ENCODE data around the gene RAB1B. TPM values are rescaled to one million over a fixed set of nuclear protein-coding genes. Genes with fewer than 3 reads are reported as not detected.

RAB1B gene
- total RNA-seq, 2 experiments from 2014 or later: 146 to 155 TPM

DNA sequence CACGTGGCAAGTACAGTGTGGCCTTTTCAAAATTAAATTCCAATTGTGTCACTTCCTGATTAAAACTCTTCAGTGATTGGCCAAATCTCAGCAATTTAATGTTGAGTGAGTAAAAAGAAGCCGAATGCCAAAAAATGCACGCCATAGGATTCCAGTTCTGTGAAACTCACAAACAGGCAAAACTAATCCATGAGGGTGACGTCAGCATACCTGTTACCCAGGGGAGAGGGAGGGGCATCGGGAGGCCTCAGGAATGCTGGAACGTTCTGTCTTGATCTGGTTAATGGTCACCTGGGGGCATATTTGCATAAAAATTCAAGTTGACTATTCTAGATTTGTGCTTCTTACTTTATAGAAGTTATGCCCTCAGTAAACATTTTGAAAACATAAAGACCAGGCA is 39.9 kb upstream of the RAB1B start:
- Mint-ChIP-seq H3K27me3 (no peaks in the 10 kb centered on the region), H3K4me3 (no peak overlapping the region), H3K4me1 (peaks cover 9% of the 10 kb centered on the region), H3K9me3 (ENCODE audit: low read depth) (no peaks in the 10 kb centered on the region), H3K36me3 (peaks cover 10% of the 10 kb centered on the region), H3K27ac (no peak overlapping the region)
- no peak for ATAC-seq
- CTCF ChIA-PET: interaction anchor here (1.6 kb wide), 1 partner anchor 30 kb away, joined by 7 read pairs; no protein-coding TSS in a partner anchor
- DNase-seq: no peak

DNA sequence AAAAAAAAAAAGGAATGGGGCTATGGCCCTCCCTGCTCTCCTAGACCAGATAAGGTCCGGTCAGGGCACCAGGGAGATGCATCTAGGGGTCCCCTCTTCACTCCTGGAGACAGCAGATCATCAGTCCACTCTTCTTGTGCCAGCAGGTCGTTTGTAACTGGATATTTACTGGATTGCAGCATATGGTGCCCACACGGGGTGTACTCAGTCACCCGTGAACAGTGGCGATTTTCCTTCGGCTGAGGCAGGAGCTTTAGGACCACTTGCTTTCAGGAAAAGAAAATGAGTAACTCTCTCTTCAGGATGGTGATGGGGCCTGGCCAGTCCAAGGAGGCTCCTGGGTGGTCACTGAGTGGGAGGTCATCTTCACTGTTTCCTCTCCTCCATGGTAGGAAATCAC is 38.3 kb upstream of the RAB1B start:
- Mint-ChIP-seq H3K27me3 (no peaks in the 10 kb centered on the region), H3K9me3 (ENCODE audit: low read depth) (no peaks in the 10 kb centered on the region), H3K4me1 (peaks cover 7% of the 10 kb centered on the region), H3K36me3 (peaks cover 12% of the 10 kb centered on the region), H3K27ac (no peak overlapping the region), H3K4me3 (no peak overlapping the region)
- ATAC-seq (no peak), DNase-seq (no peak)
- CTCF ChIA-PET: no interaction called here

DNA sequence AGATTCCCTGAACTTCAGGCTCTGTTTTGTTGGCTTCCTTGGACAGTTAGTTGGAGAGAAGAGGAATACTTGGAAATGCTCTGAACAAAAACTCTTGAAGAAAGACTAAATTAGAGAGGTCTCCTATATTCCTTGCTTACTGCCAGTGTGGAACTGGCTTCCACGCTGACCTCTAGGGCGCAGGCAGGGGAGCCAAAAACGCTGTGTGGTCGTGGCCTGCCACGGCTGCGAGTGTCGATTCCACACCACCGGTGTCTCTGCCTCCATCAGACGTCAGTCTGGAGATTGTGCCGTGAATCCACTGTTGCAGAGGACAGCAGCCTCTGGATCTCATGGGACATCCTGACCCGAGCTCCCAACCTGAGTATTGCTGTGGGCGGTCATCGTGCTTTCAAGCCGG is 37.5 kb upstream of the RAB1B start:
- H3K27ac Mint-ChIP-seq: no peak overlapping the region
- no peak for DNase-seq
- H3K4me1 Mint-ChIP-seq: peaks cover 7% of the 10 kb centered on the region
- no peak for ATAC-seq
- H3K27me3 Mint-ChIP-seq: no peaks in the 10 kb centered on the region
- peaks cover 12% of the 10 kb centered on the region for H3K36me3 Mint-ChIP-seq
- CTCF ChIA-PET: interaction anchor here (1.6 kb wide), 1 partner anchor 8 kb away, joined by 7 read pairs; no protein-coding TSS in a partner anchor
- no peak overlapping the region for H3K4me3 Mint-ChIP-seq
- no peaks in the 10 kb centered on the region for H3K9me3 Mint-ChIP-seq (ENCODE audit: low read depth)

DNA sequence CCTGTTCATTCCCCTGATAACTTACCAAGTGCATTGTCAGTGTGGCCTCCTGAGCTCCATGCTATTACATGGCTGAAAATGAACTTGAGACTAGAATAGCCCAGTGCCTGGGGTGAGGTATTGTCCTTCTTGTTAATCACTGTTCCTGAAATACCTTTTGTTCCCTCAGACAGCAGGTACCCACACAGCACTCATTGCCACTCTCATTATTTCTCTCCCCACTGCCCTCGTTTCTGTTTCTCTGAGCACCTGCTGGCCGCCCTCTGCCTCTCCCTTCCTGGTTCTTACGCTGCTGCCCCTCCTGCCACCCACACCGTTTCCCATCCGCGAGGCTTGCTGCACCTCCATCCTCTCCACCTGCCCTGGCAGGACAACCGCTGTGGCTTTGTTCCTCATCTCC is 36.9 kb upstream of the RAB1B start:
- DNase-seq (no peak), ATAC-seq (no peak)
- CTCF ChIA-PET: interaction anchor here (1.6 kb wide), 1 partner anchor 9 kb away, joined by 7 read pairs; no protein-coding TSS in a partner anchor
- Mint-ChIP-seq H3K36me3 (peaks cover 12% of the 10 kb centered on the region), H3K4me3 (no peak overlapping the region), H3K27ac (no peak overlapping the region), H3K9me3 (ENCODE audit: low read depth) (no peaks in the 10 kb centered on the region), H3K27me3 (no peaks in the 10 kb centered on the region), H3K4me1 (peaks cover under 1% of the 10 kb centered on the region)

DNA sequence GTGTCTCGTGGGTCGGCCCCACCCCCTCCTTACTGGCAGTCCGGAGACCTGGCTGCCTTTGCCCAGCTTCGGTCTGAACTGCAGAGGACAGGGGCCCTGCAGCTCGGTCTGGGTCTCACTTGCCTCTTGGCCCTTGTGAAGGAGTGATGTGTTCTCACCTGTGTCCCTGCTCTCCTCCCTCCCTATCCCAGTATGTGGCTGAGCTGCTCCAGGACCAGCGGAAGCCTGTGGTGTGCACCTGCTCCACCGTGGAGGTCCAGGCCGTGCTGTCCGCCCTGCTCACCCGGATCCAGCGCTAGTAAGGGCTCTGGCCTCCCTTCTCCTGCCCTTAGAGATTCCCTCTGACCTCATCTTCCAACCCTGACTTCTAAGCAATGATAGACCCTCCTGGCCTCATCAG is 35.7 kb upstream of the RAB1B start:
- Mint-ChIP-seq H3K9me3 (ENCODE audit: low read depth) (no peaks in the 10 kb centered on the region), H3K27ac (no peak overlapping the region), H3K4me3 (no peak overlapping the region), H3K27me3 (no peaks in the 10 kb centered on the region), H3K4me1 (no peaks in the 10 kb centered on the region), H3K36me3 (peaks cover 12% of the 10 kb centered on the region)
- ATAC-seq (no peak), DNase-seq (no peak)
- CTCF ChIA-PET: no interaction called here

DNA sequence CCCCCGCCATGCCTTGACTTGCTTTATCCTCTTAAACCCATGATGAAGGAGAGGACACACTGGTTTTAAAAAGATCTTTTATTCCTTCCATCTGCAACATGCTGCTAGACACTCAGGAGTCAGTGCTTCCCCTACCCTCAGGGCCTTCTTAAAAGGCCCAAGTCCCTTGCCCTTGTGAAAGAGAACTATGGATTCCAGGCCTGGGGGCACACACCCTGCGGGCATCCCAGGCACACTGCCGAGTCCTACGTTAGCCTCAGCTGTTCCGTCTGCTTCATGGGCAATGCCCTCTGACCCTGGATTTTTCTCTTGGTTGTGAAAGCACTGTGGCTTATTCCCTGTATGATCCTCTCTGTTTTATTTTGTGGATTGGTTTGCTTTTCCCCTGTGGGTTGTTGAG is 35.1 kb upstream of the RAB1B start:
- Mint-ChIP-seq H3K4me3 (no peak overlapping the region), H3K4me1 (no peaks in the 10 kb centered on the region), H3K36me3 (peaks cover 12% of the 10 kb centered on the region), H3K27ac (no peak overlapping the region), H3K27me3 (no peaks in the 10 kb centered on the region), H3K9me3 (ENCODE audit: low read depth) (no peaks in the 10 kb centered on the region)
- ATAC-seq (no peak), DNase-seq (no peak)
- CTCF ChIA-PET: interaction anchor here (1.8 kb wide), 1 partner anchor 10 kb away, joined by 6 read pairs; no protein-coding TSS in a partner anchor

- Mint-ChIP-seq H3K27me3 (no peaks in the 10 kb centered on the region), H3K4me1 (no peaks in the 10 kb centered on the region), H3K36me3 (peaks cover 14% of the 10 kb centered on the region), H3K27ac (peak overlapping the region; percentile 8), H3K9me3 (ENCODE audit: low read depth) (no peaks in the 10 kb centered on the region), H3K4me3 (no peak overlapping the region)
- DNase-seq (no peak), ATAC-seq (no peak)
- CTCF ChIA-PET: interaction anchor here (1.2 kb wide), 1 partner anchor 13 kb away, joined by 3 read pairs; no protein-coding TSS in a partner anchor
Measured at GRCh38 chr11:66235141-66235540, 33.3 kb upstream of the RAB1B start.

DNA sequence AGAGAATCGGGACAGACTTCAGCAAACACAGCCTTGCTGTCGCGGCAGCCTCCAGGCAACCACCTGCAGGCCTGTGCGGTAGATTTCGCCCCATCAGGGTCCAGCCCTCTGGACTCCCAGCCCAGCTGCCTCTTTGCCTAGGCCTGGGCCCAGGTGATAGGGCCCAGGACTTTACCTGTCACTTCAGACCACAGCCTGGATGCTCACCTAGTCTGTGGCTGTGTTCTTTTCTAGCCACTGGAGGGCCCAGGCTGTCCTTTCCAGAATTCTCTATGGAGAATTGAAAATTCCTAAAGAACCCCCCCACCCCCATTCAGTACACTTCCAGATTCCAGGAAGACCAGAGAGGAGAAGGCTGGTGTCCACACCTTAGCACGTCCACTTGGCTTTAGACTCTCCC is 30.6 kb upstream of the RAB1B start:
- H3K27ac Mint-ChIP-seq: peak overlapping the region; percentile 62
- H3K4me3 Mint-ChIP-seq: no peak overlapping the region
- H3K4me1 Mint-ChIP-seq: no peaks in the 10 kb centered on the region
- H3K36me3 Mint-ChIP-seq: peaks cover 11% of the 10 kb centered on the region
- CTCF ChIA-PET: interaction anchor here (1.3 kb wide), 1 partner anchor 16 kb away, joined by 5 read pairs; no protein-coding TSS in a partner anchor
- DNase-seq (no peak), ATAC-seq (no peak)
- no peaks in the 10 kb centered on the region for H3K9me3 Mint-ChIP-seq (ENCODE audit: low read depth)
- H3K27me3 Mint-ChIP-seq: no peaks in the 10 kb centered on the region

DNA sequence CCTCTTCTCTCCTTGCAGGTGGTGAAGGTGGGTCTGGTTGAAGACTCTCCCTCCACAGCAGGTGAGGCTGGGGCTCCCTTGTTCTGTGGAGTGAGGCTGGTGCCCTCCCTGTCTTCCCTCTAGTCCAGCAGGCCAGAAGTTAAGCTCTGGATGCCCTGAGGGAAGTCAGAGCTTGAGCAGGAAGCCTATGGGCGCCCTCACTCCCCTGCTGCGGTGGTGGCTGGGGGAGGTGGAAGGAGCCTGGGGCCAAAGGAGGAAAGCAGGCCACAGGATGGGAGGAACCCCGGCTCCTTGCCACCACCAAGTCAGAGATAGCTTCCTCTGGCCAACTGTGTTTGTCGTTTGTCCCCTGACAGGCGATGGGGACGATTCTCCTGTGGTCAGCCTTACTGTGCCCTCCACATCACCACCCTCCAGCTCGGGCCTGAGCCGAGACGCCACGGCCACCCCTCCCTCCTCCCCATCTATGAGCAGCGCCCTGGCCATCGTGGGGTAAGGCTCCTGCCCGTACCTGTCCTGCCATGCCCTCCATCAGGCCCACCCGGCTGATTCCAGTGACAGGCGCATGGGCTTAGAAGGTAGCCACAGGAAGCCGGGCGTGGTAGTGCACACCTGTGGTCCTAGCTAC is 29.5 kb upstream of the RAB1B start:
- Mint-ChIP-seq H3K27ac (no peak overlapping the region), H3K27me3 (no peaks in the 10 kb centered on the region), H3K36me3 (peaks cover 8% of the 10 kb centered on the region), H3K4me3 (no peak overlapping the region), H3K9me3 (ENCODE audit: low read depth) (no peaks in the 10 kb centered on the region), H3K4me1 (no peaks in the 10 kb centered on the region)
- DNase-seq (no peak), ATAC-seq (no peak)
- CTCF ChIA-PET: interaction anchor here (1.3 kb wide), 1 partner anchor 17 kb away, joined by 5 read pairs; no protein-coding TSS in a partner anchor

DNA sequence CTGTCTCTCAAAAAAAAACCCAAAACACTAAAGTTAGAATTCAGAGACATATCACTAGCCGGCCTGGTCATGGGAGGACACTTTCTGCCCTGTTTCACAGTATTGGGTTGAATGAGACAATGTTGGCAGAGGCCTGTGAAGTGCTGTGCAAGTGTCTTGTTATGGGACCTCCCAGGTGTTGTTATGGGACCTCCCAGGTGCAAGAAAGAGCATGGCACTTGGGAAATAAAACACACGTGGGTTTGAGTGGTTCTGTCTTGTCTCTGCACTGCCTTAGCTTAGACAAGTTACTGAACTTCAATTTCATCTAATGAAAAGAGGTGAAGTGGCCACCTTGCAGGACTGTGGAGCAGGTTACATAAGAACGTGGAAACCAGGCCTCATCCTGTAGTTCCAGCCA is 28.9 kb upstream of the RAB1B start:
- CTCF ChIA-PET: no interaction called here
- no peak overlapping the region for H3K27ac Mint-ChIP-seq
- H3K36me3 Mint-ChIP-seq: peaks cover 5% of the 10 kb centered on the region

GRCh38 chr11:66239998-66240780 is 28.2 kb upstream of the RAB1B start:
- H3K27me3 Mint-ChIP-seq: no peaks in the 10 kb centered on the region
- CTCF ChIA-PET: interaction anchor here (1.1 to 1.7 kb wide), 3 partner anchors 11 to 43 kb away, joined by 3 to 8 read pairs (median 3); no protein-coding TSS in a partner anchor
- no peaks in the 10 kb centered on the region for H3K9me3 Mint-ChIP-seq (ENCODE audit: low read depth)
- ATAC-seq (no peak), DNase-seq (no peak)
- no peak overlapping the region for H3K27ac Mint-ChIP-seq
- no peaks in the 10 kb centered on the region for H3K4me1 Mint-ChIP-seq
- no peak overlapping the region for H3K4me3 Mint-ChIP-seq
- peaks cover 5% of the 10 kb centered on the region for H3K36me3 Mint-ChIP-seq

More for the DNA sequence above, 28.9 kb upstream of the RAB1B start:
- Mint-ChIP-seq H3K9me3 (ENCODE audit: low read depth) (no peaks in the 10 kb centered on the region), H3K27me3 (no peaks in the 10 kb centered on the region), H3K4me3 (no peak overlapping the region), H3K4me1 (no peaks in the 10 kb centered on the region)
- ATAC-seq (no peak), DNase-seq (no peak)

- no peak for ATAC-seq
- CTCF ChIA-PET: interaction anchor here (1.1 to 1.7 kb wide), 3 partner anchors 11 to 42 kb away, joined by 3 to 8 read pairs (median 3); no protein-coding TSS in a partner anchor
- no peak for DNase-seq
- H3K4me1 Mint-ChIP-seq: no peaks in the 10 kb centered on the region
- no peaks in the 10 kb centered on the region for H3K9me3 Mint-ChIP-seq (ENCODE audit: low read depth)
- peaks cover 5% of the 10 kb centered on the region for H3K36me3 Mint-ChIP-seq
- no peaks in the 10 kb centered on the region for H3K27me3 Mint-ChIP-seq
- no peak overlapping the region for H3K27ac Mint-ChIP-seq
- H3K4me3 Mint-ChIP-seq: no peak overlapping the region
Measured at GRCh38 chr11:66240781-66241136, 27.7 kb upstream of the RAB1B start.

GRCh38 chr11:66242095-66242765 is 26.2 kb upstream of the RAB1B start:
- CTCF ChIA-PET: interaction anchor here (0.9 kb wide), 1 partner anchor 23 kb away, joined by 3 read pairs; no protein-coding TSS in a partner anchor
- Mint-ChIP-seq H3K4me1 (no peaks in the 10 kb centered on the region), H3K36me3 (peaks cover 5% of the 10 kb centered on the region), H3K4me3 (no peak overlapping the region), H3K27ac (no peak overlapping the region), H3K9me3 (ENCODE audit: low read depth) (no peaks in the 10 kb centered on the region), H3K27me3 (no peaks in the 10 kb centered on the region)
- DNase-seq (no peak), ATAC-seq (no peak)

Data from activated CD8-positive, alpha-beta memory T cell treated with anti-CD3 and anti-CD28 coated beads, Interleukin-2, amount 10 ng/mL, durations not matched to agents 7 days and 5 days (primary cell).